Epithelial cell of proximal tubule (primary cell): ENCODE data around the gene PRRX2. TPM values are rescaled to one million over a fixed set of nuclear protein-coding genes. Genes with fewer than 3 reads are reported as not detected.

Experiments
- DNase-seq: peaks from one replicate; pipeline ENCODE4 v3.0.0-alpha.2; 2011; ENCODE audit warnings: low read depth
- H3K4me3 ChIP-seq: 2 replicates; pipeline ENCODE4 v1.5.1; 2011; ENCODE audit warnings: low read depth, mild to moderate bottlenecking, low read length
- total RNA-seq: library from RNA; depleted of rRNA; stranded (reverse); fragments of >200 nt; gene quantifications from 2 replicates; pipeline ENCODE4 v1.2.3, GENCODE V29; 2015
- TF ChIP-seq, protein P1 (sequence below): conservative IDR thresholded peaks from 2 replicates; pipeline ENCODE4 v1.5.1; 2012; ENCODE audit warnings: low read depth, mild to moderate bottlenecking, low read length

PRRX2 gene
- total RNA-seq, 1 donor from 2014 or later: 0.17 TPM

DNA sequence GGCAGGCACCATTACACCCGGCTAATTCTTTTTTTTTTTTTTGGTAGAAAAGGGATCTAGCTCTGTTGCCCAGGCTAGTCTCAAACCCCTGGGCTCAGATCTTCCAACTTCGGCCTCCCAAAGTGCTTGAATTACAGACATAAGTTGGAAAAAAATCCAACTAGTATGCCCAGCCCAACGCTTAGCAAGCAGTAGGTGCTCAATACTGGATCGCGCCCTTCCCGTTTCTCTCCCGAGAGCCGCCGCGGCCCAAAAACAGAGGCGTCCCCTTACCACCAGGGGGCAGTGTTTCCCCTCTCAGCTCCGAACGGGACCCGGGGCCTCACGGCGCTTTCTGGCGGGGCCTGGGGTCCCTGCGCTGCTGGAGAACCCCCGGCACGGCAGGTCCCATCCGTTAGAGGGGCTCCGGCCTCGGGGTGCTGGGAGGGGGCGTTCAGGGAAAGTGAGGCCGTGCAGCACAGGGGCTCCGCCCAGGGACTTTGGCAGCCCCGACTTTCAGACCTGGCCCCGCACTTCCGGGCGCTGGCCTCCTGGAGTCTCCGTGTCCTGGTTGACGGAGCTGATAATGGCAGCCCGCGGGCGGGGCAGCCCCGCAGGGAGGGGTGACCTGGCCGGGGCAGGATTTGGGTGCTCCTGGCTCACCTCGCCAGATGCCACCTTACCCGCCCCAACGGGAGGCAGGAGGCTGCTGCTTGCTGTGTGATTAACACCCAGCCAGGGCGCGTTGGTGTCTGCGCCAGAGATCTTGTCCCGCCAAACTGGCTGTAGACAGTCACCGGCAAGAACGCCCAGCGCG lies 72.2 kb downstream of the PRRX2 start:
- no peak for DNase-seq
- TF ChIP-seq, protein P1, sequence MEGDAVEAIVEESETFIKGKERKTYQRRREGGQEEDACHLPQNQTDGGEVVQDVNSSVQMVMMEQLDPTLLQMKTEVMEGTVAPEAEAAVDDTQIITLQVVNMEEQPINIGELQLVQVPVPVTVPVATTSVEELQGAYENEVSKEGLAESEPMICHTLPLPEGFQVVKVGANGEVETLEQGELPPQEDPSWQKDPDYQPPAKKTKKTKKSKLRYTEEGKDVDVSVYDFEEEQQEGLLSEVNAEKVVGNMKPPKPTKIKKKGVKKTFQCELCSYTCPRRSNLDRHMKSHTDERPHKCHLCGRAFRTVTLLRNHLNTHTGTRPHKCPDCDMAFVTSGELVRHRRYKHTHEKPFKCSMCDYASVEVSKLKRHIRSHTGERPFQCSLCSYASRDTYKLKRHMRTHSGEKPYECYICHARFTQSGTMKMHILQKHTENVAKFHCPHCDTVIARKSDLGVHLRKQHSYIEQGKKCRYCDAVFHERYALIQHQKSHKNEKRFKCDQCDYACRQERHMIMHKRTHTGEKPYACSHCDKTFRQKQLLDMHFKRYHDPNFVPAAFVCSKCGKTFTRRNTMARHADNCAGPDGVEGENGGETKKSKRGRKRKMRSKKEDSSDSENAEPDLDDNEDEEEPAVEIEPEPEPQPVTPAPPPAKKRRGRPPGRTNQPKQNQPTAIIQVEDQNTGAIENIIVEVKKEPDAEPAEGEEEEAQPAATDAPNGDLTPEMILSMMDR: peak; percentile 90
- peak overlapping the region; percentile 68 for H3K4me3 ChIP-seq

DNA sequence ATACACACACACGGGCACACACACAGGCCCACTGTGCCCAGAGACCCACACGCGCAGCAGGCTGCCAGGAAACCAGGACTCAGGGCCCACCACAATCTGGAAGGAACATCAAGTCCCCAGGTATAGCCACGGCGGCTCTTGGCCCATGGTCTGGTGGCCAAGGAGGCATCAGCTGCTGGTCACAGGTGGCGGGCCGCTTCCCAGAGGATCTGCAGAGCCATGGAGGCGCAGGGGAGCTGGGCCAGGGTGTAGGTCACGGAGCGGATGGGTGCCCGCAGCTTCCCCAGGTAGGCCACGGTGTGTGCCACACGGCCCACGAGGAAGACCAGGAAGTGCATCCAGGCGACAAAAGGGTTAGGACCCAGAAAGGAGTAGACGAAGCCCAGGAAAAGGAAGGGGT lies 74.0 kb downstream of the PRRX2 start:
- TF ChIP-seq, protein P1: no peak
- no peak for DNase-seq
- H3K4me3 ChIP-seq: no peak overlapping the region

DNA sequence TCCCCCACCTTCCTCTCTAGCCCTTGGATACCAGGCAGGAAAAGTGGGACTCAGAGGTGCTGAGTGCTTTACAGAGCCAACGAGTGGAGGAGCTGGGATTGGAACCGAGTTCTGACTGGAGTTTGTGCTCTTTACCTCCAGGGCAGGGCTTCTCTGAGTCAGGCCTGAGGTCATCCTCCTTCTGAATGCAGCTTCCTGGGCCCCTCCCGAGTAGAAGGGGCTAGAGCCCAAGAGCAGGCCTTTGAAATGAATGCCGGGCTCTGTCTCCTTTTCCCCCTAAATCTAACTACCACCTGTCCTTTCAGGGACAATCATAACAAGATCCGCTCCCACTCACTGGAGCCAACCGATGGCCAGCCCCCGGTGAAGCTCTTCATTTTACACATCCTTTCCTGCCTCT lies 74.7 kb downstream of the PRRX2 start:
- H3K4me3 ChIP-seq: no peak overlapping the region
- DNase-seq: no peak
- TF ChIP-seq, protein P1: no peak

DNA sequence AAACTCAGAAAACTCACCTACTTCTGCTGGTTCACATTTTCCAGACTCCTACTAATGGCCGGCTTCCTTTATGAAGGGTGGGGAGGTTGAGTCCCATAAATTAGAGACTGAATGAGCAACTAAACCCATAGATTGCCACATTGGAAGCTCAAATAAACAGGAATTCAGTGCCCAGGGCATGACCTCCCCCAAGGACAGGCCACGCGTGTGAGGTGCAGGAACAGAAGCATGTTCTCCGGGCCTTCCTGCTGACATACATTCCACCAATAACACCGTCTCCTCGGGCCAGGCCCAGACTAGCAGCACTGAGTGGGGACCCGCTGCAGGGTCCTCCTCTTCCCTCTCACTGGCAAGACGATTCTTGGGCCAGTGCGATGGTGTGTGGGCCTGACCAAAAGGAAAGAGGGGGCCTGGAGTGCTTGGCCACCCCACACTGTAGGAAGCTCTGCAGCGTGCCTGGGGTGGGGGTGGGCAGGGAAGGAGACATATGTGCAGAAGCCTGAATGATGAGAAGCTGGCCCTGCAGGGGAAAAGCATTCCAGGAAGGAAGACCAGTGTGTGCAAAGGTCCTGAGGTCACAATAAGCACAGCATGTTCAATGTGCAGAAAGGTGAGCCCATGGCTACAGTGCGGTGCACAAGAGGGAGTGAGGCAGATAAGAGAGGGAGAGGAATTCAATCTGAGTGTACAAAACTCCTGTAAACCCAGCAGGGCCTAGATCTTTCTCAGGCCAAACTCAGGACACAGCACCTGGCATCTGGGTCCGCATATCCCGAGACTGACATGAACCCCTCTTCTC lies 75.4 kb downstream of the PRRX2 start:
- no peak for DNase-seq
- no peak overlapping the region for H3K4me3 ChIP-seq
- TF ChIP-seq, protein P1: no peak

DNA sequence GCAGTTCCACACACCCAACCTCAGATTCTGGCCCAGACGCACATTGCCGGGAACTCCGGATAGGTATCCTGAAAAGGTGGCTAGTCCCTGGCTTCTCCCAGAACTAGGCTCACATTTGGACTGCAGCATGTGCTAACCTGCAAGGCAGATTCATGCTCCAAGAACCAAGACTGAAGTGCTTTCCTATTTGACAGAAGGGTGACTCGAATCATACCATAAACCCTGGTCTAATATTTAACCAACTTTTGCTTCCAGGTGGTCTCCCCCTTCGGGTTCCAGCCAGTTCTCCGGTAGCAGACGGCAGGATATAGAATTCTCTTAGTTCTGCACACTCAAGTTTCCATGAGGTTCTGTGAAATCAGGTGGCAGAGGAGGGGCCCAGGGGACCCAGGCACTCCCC lies 79.8 kb downstream of the PRRX2 start:
- no peak for DNase-seq
- TF ChIP-seq, protein P1: no peak
- H3K4me3 ChIP-seq: no peak overlapping the region

DNA sequence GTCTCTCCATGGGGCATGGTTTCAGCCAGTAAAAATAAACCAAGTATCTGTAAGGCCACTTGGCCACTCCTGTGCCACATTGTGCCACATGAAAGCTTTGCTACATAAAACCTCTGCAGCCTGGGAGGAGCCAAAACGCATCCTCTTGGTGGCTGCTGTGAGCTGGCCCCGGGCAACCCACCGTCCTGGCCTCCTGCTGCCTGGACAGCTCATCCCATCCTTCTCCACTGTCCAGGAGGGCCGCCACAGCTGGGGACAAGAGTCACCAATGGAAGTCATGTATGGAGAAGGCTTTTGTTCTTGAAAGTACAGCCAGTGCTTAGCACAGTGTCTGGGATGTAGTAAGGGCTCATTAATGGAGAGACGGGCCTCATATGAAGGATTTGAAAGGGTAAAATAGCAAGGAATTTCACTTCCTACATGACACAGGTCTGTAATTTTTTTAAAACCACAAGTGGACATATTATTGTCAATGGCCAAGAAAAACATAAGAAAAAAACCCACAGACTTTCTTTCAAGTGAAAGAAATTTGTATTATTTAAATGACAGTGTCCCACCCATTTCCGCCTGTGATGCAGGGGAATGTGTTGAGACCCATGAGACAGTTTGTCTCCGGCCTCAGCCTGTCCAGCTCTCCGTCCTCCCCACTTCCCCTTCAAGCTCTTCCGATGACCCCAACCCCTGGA lies 80.8 kb downstream of the PRRX2 start:
- no peak for DNase-seq
- no peak overlapping the region for H3K4me3 ChIP-seq
- TF ChIP-seq, protein P1: no peak
